Sciatic nerve (tissue), 2 donors: ENCODE data around the gene IER3IP1. TPM values are rescaled to one million over a fixed set of nuclear protein-coding genes. Genes with fewer than 3 reads are reported as not detected.
A peak's percentile ranks its signal among the peaks of the same experiment; 100 is the strongest.
"Not testable (repeated sequence)": the region's sequence is repeated elsewhere in the genome, so short reads cannot be mapped to it uniquely, and the experiment has no call there.

Experiments used
- ATAC-seq: fragments of 200-7000 bp; cut with Tn5 transposase; one replicate; pipeline ENCODE4 v1.9.1; 2020; ENCODE audit warnings: mild to moderate bottlenecking, moderate library complexity
- DNase-seq: peaks from one replicate; pipeline ENCODE4 v3.0.0-alpha.2; 2020; ENCODE audit warnings: low spot score
- intact Hi-C: fragments of 100-400 bp; cut with DNase I; formaldehyde crosslinking; loops from one replicate; pipeline ENCODE4 v1.14.2; 2022
- total RNA-seq: library from RNA; stranded (reverse); fragmentation: NEBNext Ultra II Directional; extraction: Animal tissue kit (Norgen Biotek cat#: 25700); gene quantifications from one replicate; pipeline ENCODE4 v1.2.1, GENCODE V29; 2021
- donor health status: DM: no; HTN: no; CAD: no.
- donor health status: DM: no; HTN: no; CAD: no.

The IER3IP1 gene
- total RNA-seq = 8.7 TPM

- DNase-seq = peak; percentile 95
- ATAC-seq = peak; percentile 98
- intact Hi-C loops = no loop called here
Observed at GRCh38 chr18:47175898-47176575, at the start of gene IER3IP1. TSS of gene IER3IP1 (minus strand) at chr18:47176364. CDS start at chr18:47176277, 87 bp downstream.

- ATAC-seq = peak; percentile 60
- intact Hi-C loops = no loop called here
- no peak for DNase-seq
Observed at GRCh38 chr18:47215554-47216138, 39.5 kb upstream of the IER3IP1 start.

GRCh38 chr18:47209171-47209570 is 33.0 kb upstream of the IER3IP1 start:
- no peak for ATAC-seq
- DNase-seq = no peak
- intact Hi-C loops = no loop called here

- DNase-seq (no peak), ATAC-seq (no peak)
- intact Hi-C loops = no loop called here
Observed at GRCh38 chr18:47206945-47207637, 30.9 kb upstream of the IER3IP1 start.

GRCh38 chr18:47204908-47205522 is 28.9 kb upstream of the IER3IP1 start:
- ATAC-seq = no peak
- DNase-seq = no peak
- intact Hi-C loops = no loop called here

GRCh38 chr18:47203626-47204464 is 27.7 kb upstream of the IER3IP1 start:
- DNase-seq = no peak
- ATAC-seq = no peak
- intact Hi-C loops = no loop called here

GRCh38 chr18:47195961-47196360 is 19.8 kb upstream of the IER3IP1 start:
- DNase-seq, ATAC-seq, intact Hi-C loops: not testable (repeated sequence)

GRCh38 chr18:47191961-47192360 is 15.8 kb upstream of the IER3IP1 start:
- intact Hi-C loops = no loop called here
- ATAC-seq = no peak

GRCh38 chr18:47187721-47188120 is 11.6 kb upstream of the IER3IP1 start:
- intact Hi-C loops = no loop called here
- no peak for DNase-seq
- ATAC-seq = no peak

More at GRCh38 chr18:47191961-47192360, 15.8 kb upstream of the IER3IP1 start:
- no peak for DNase-seq

- intact Hi-C loops = no loop called here
- ATAC-seq = no peak
- no peak for DNase-seq
Observed at GRCh38 chr18:47184419-47185050, 8.4 kb upstream of the IER3IP1 start.

- ATAC-seq, DNase-seq, intact Hi-C loops: not testable (repeated sequence)
Observed at GRCh38 chr18:47182156-47182555, 6.0 kb upstream of the IER3IP1 start.

- no peak for DNase-seq
- intact Hi-C loops = no loop called here
- no peak for ATAC-seq
Observed at GRCh38 chr18:47180765-47181164, 4.6 kb upstream of the IER3IP1 start.

GRCh38 chr18:47179520-47179919 is 3.4 kb upstream of the IER3IP1 start:
- no peak for ATAC-seq
- no peak for DNase-seq
- intact Hi-C loops = no loop called here

- DNase-seq (no peak), ATAC-seq (peak; percentile 45)
- intact Hi-C loops = no loop called here
Observed at GRCh38 chr18:47175283-47175897, 774 bp downstream of the IER3IP1 start.

- no peak for DNase-seq
- intact Hi-C loops = no loop called here
- ATAC-seq = no peak
Observed at GRCh38 chr18:47174545-47175116, 1.5 kb downstream of the IER3IP1 start.

- intact Hi-C loops = no loop called here
- no peak for DNase-seq
- no peak for ATAC-seq
Observed at GRCh38 chr18:47172476-47172875, 3.7 kb downstream of the IER3IP1 start.

GRCh38 chr18:47168913-47169312 is 7.3 kb downstream of the IER3IP1 start:
- DNase-seq = no peak
- no peak for ATAC-seq
- intact Hi-C loops = no loop called here

GRCh38 chr18:47168509-47168908 is 7.7 kb downstream of the IER3IP1 start:
- ATAC-seq = no peak
- DNase-seq = no peak
- intact Hi-C loops = no loop called here
